Common myeloid progenitor, CD34-positive (primary cell): ENCODE results near the gene MAGIX.

Experiments
- CTCF ChIA-PET: fragments of 350-600 bp; sonication (Branson Sonifier 250); formaldehyde crosslinking; loops from one replicate; lab custom pipeline; 2021; ENCODE audit warnings: antibody characterized with exemption; lab: Charles Lee
- POLR2A ChIA-PET: fragments of 350-600 bp; sonication (Branson Sonifier 250); formaldehyde crosslinking; loops from one replicate; lab custom pipeline; 2021; ENCODE audit warnings: antibody characterized with exemption; lab: Charles Lee
- DNase-seq, 3 donors: peaks; one replicate each; pipeline versions ENCODE4 v3.0.0 to v3.0.0-alpha.2; 2013
- H3K27ac ChIP-seq, 2 experiments: 1 replicate in 1 of 2; 2 replicates in 1 of 2; pipeline ENCODE4 v1.7.0; 2013; ENCODE audit warnings: inconsistent platforms in 2 of 2, low read length in 2 of 2, mild to moderate bottlenecking in 2 of 2, low read depth in 1 of 2, moderate library complexity in 1 of 2; ENCODE audit not compliant: severe bottlenecking in 2 of 2, insufficient read depth in 1 of 2, poor library complexity in 1 of 2
- H3K27me3 ChIP-seq, 5 experiments: replicated peaks in 2 of 5; 1 replicate in 3 of 5; 2 replicates in 2 of 5; pipeline versions ENCODE4 v1.6.1 to v1.7.0; 2013; ENCODE audit warnings: low read length in 4 of 5, mild to moderate bottlenecking in 2 of 5, moderate library complexity in 2 of 5, inconsistent platforms in 1 of 5; ENCODE audit not compliant: insufficient read depth in 5 of 5, control insufficient read depth in 4 of 5
- H3K36me3 ChIP-seq, 4 experiments: 1 replicate in 2 of 4; 2 replicates in 2 of 4; pipeline versions ENCODE4 v1.6.1 to v1.7.0; 2013; ENCODE audit warnings: low read length in 3 of 4, control low read depth in 1 of 4, mild to moderate bottlenecking in 1 of 4; ENCODE audit not compliant: control insufficient read depth in 4 of 4, insufficient read depth in 4 of 4
- H3K4me1 ChIP-seq, 4 experiments: 1 replicate in 3 of 4; 2 replicates in 1 of 4; pipeline versions ENCODE4 v1.6.1 to v1.7.1; 2013; ENCODE audit warnings: low read length in 3 of 4, mild to moderate bottlenecking in 3 of 4, control low read depth in 1 of 4, inconsistent platforms in 1 of 4, moderate library complexity in 1 of 4; ENCODE audit not compliant: control insufficient read depth in 4 of 4, insufficient read depth in 4 of 4; ENCODE audit errors: control extremely low read depth in 1 of 4
- H3K4me3 ChIP-seq, 7 experiments: 1 replicate in 4 of 7; 2 replicates in 3 of 7; pipeline versions ENCODE4 v1.5.1 to v1.7.0; 2013; ENCODE audit warnings: mild to moderate bottlenecking in 7 of 7, low read length in 6 of 7, moderate library complexity in 6 of 7, inconsistent platforms in 2 of 7, low read depth in 2 of 7, control low read depth in 1 of 7; ENCODE audit not compliant: insufficient read depth in 4 of 7, control insufficient read depth in 1 of 7; ENCODE audit errors: extremely low read depth in 1 of 7
- H3K9me3 ChIP-seq, 5 experiments: 1 replicate in 4 of 5; 2 replicates in 1 of 5; pipeline versions ENCODE4 v1.6.1 to v1.7.1; 2013; ENCODE audit warnings: low read length in 4 of 5, mild to moderate bottlenecking in 2 of 5, inconsistent platforms in 1 of 5, low read depth in 1 of 5, moderate library complexity in 1 of 5; ENCODE audit not compliant: control insufficient read depth in 4 of 5, insufficient read depth in 2 of 5; ENCODE audit errors: control extremely low read depth in 1 of 5
- WGBS: methylation state at CpG from one replicate; pipeline ENCODE4 v1.1.5; 2013; ENCODE audit not compliant: insufficient coverage; 5-methylcytosine and 5-hydroxymethylcytosine counted together

The MAGIX gene

DNA sequence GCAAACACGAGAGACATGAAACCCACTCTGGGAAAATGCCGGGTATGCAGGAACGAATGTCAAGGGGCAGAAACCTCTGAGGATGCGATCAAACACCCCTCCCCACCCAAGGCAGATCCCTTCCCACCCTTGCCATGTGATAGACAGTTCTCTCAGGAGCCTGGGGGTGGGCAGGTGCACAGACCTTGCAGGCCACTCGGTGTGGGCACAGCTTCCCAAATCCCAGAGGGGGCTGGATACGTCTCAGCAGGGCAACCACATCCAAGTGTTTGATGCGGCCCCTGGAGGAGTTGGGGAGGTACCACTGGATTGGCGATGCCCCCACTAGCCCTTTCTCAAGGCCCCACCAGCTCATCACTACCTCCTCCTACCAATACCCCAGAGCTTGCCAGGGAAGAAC lies 47.8 kb downstream of the MAGIX start:
- Histone ChIP-seq H3K4me1 (peaks cover 0 to 3% (median 1%) of the 10 kb centered on the region in 4 experiments), H3K9me3 (no peaks in the 10 kb centered on the region), H3K27ac (no peak overlapping the region), H3K4me3 (no peak overlapping the region), H3K36me3 (no peaks in the 10 kb centered on the region), H3K27me3 (peaks cover 0 to 1% (median 0%) of the 10 kb centered on the region in 5 experiments)
- ChIA-PET CTCF (interaction anchor here (1.4 kb wide), 1 partner anchor 20 kb away, joined by 3 read pairs; no protein-coding TSS in a partner anchor), POLR2A (no interaction called here)
- DNase-seq = no peak
- 86% methylated on average over 4 of the region's 8 CpGs for WGBS

DNA sequence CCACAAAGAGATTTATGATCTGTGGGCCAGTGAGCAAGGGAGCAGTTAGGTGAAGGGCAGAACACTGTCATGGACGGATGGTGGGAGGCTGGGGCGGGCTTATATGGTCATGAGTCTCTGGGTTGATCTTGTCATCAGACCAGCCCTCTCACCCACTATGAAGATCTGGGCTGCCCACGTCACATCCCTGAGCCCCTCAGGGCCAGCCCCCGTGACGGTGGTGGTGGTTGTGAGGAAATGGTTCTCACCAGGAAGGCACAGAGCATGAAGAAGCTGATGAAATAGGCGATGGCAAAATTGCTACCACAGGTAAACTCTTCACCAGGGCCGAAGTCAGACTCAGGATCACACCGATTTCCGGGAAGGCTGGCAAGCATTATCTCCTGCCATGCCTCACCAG lies 48.5 kb downstream of the MAGIX start:
- Histone ChIP-seq H3K4me3 (no peak overlapping the region), H3K9me3 (no peaks in the 10 kb centered on the region), H3K36me3 (no peaks in the 10 kb centered on the region), H3K4me1 (peaks cover 0 to 3% (median 1%) of the 10 kb centered on the region in 4 experiments), H3K27ac (no peak overlapping the region), H3K27me3 (no peaks in the 10 kb centered on the region)
- 91% methylated on average over 4 of the region's 9 CpGs for WGBS
- DNase-seq = no peak
- ChIA-PET CTCF (no interaction called here), POLR2A (no interaction called here)

DNA sequence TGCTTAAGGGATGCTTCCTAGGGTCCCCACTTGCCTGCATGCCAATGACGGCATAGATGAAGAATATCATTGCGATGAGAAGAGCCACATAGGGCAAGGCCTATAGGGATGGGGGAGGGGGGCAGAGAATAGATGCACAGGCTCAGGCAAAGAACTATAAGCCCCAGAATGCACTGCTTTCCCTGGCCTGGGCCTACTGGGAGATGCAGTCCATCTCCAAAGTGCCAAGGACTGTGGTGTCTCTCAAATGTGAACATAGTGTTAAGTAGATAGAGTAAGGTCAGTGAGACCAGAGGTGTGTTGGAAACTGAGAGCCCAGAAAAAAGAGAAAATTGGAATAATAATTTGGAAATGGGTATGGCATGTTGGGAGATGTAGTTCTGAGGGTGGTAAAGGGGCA lies 49.7 kb downstream of the MAGIX start:
- POLR2A ChIA-PET = no interaction called here
- peaks cover 0 to 3% (median 1%) of the 10 kb centered on the region in 4 experiments for H3K4me1 ChIP-seq
- no peaks in the 10 kb centered on the region for H3K27me3 ChIP-seq
- no peak overlapping the region for H3K27ac ChIP-seq
- WGBS = 83% methylated on average over 2 of the region's 2 CpGs
- no peak for DNase-seq
- H3K9me3 ChIP-seq = no peaks in the 10 kb centered on the region
- no peak overlapping the region for H3K4me3 ChIP-seq
- no peaks in the 10 kb centered on the region for H3K36me3 ChIP-seq
- CTCF ChIA-PET = no interaction called here

DNA sequence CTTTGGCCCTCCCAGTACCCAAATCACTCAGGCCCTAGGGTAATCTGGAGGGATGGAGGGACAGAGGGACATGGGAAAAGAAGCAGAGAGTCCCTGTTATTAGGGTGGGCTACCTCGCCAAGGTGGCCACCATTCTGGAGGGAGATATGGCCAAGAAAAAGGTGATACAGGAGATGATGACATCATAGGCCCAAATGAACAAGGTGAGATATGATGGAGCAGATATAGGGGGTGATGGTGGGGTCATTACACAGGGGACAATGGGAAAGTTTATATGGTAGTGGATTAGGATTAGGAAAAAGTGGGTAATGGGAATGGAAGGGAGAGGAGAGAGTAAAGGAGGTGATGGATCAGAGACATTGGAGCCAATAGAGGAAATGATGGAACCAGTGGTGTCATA lies 50.3 kb downstream of the MAGIX start:
- WGBS = 50% methylated on average over 1 of the region's 1 CpG
- Histone ChIP-seq H3K27ac (no peak overlapping the region), H3K27me3 (no peaks in the 10 kb centered on the region), H3K4me3 (no peak overlapping the region), H3K36me3 (no peaks in the 10 kb centered on the region), H3K9me3 (no peaks in the 10 kb centered on the region), H3K4me1 (peaks cover 0 to 3% (median 1%) of the 10 kb centered on the region in 4 experiments)
- POLR2A ChIA-PET = no interaction called here
- CTCF ChIA-PET = no interaction called here
- no peak for DNase-seq

DNA sequence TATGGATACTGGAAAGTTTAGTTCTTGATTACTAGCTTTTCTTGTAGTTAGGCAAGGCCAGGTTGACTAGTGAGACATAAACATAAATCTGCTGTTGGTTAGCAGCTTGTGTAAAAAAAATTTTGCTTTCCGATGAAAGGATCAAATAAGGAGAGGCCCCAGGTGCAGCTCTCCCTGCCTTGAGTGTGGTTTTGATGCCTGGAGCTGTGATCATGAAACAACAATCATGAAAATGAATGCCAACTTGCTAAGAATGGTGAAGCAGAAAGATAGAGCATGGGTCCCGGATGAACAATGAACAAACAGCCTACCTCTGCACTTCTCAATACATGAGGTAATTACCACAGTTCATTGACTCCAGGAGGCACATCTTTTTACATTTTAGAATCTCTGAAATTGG lies 51.9 kb downstream of the MAGIX start:
- no peak for DNase-seq
- POLR2A ChIA-PET = no interaction called here

DNA sequence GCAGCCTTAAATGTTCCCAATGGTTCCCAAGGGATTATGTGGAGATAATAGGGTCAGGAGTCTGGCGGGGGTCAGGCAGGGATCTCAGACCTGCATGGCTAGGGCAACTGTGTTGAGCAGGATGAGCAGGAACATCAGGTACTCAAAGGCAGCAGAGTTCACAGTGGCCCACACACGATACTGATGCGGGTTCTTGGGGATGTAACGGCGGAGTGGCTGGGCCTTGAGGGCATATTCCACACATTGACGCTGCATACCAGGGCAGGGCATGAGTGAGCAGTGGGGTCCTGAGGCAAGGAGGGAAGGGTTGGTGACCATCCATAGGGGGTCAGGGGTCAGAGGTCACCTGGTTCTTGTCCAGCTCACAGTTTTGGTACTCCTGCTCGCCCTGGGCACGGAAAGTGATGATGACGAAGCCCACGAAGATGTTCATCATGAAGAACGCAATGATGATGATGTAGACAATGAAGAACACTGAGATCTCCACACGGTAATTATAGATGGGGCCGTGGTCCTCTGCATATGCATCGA lies 52.5 kb downstream of the MAGIX start:
- Histone ChIP-seq H3K4me3 (no peak overlapping the region), H3K9me3 (no peaks in the 10 kb centered on the region), H3K27ac (no peak overlapping the region), H3K27me3 (no peaks in the 10 kb centered on the region), H3K36me3 (no peaks in the 10 kb centered on the region), H3K4me1 (no peaks in the 10 kb centered on the region)
- ChIA-PET CTCF (no interaction called here), POLR2A (no interaction called here)
- DNase-seq = no peak
- WGBS = 85% methylated on average over 14 of the region's 14 CpGs

More for the DNA sequence above, 51.9 kb downstream of the MAGIX start:
- no peaks in the 10 kb centered on the region for H3K36me3 ChIP-seq
- CTCF ChIA-PET = no interaction called here
- H3K4me3 ChIP-seq = no peak overlapping the region
- no peaks in the 10 kb centered on the region for H3K9me3 ChIP-seq
- WGBS = 93% methylated on average over 2 of the region's 2 CpGs
- no peak overlapping the region for H3K27ac ChIP-seq
- H3K27me3 ChIP-seq = no peaks in the 10 kb centered on the region
- peaks cover 0 to 1% (median 0%) of the 10 kb centered on the region in 4 experiments for H3K4me1 ChIP-seq
